A549 (cell line): ENCODE results near the gene SEMA3B. TPM values are rescaled to one million over a fixed set of nuclear protein-coding genes. Genes with fewer than 3 reads are reported as not detected.

Source experiments
- ATAC-seq, 2 experiments: fragments of 200-7000 bp in 1 of 2; fragments of >200 bp in 1 of 2; cut with Nextera tagmentation in 1 of 2; cut with Tn5 transposase in 1 of 2; 3 replicates each; pipeline versions ENCODE4 v1.8.0 to v1.9.1; 2018 to 2020; ENCODE audit warnings: mild to moderate bottlenecking in 1 of 2, moderate library complexity in 1 of 2
- CTCF ChIA-PET: fragments of 300-600 bp; sonication (Branson Sonifier 250); formaldehyde crosslinking; extraction: SDS; loops from one replicate; lab custom pipeline; 2021; ENCODE audit warnings: antibody characterized with exemption, inconsistent platforms; lab: Yijun Ruan, JAX
- POLR2A ChIA-PET: fragments of 350-600 bp; formaldehyde crosslinking; extraction: SDS; loops from one replicate; lab custom pipeline; 2021; ENCODE audit warnings: antibody characterized with exemption, inconsistent platforms; lab: Yijun Ruan, JAX
- DNase-seq, 2 experiments: peaks; one replicate each; pipeline versions ENCODE4 v3.0.0 to v3.0.0-alpha.2; 2011 to 2016; ENCODE audit warnings: low read depth in 1 of 2, low spot score in 1 of 2
- FAIRE-seq: peaks from 2 replicates; lab custom pipeline; 2011; peaks lifted over from hg19 to GRCh38; lab: Jason Lieb, UNC
- H3K27ac ChIP-seq, 2 experiments: fragments of >200 bp; sonication (Bioruptor Twin); formaldehyde crosslinking; 3 replicates each; pipeline ENCODE4 v1.5.1; 2016 to 2017
- H3K4me1 ChIP-seq: fragments of >200 bp; sonication (Bioruptor Twin); formaldehyde crosslinking; 3 replicates; pipeline ENCODE4 v1.6.1; 2016
- H3K4me2 ChIP-seq: fragments of >200 bp; sonication (Bioruptor Twin); formaldehyde crosslinking; 3 replicates; pipeline ENCODE4 v1.6.1; 2016
- H3K4me3 ChIP-seq: fragments of >200 bp; sonication (Bioruptor Twin); formaldehyde crosslinking; 3 replicates; pipeline ENCODE4 v1.5.1; 2016
- H3K9me3 ChIP-seq: fragments of >200 bp; sonication (Bioruptor Twin); formaldehyde crosslinking; 3 replicates; pipeline ENCODE4 v1.6.1; 2016
- BHLHE40 ChIP-seq: IDR thresholded peaks from 2 replicates; pipeline ENCODE4 v1.6.1; 2012; ENCODE audit warnings: low read depth, low read length, inconsistent platforms
- CBX8 ChIP-seq: fragments of 200-600 bp; sonication (generic); IDR thresholded peaks from 2 replicates; pipeline ENCODE4 v1.6.1; 2016
- CHD4 ChIP-seq: fragments of 200-600 bp; sonication (generic); IDR thresholded peaks from 2 replicates; pipeline ENCODE4 v1.6.1; 2016; ENCODE audit warnings: antibody characterized with exemption, mild to moderate bottlenecking, borderline replicate concordance
- E2F6 ChIP-seq: IDR thresholded peaks from 2 replicates; pipeline ENCODE4 v1.6.1; 2012; ENCODE audit warnings: low read depth, borderline replicate concordance
- EHMT2 ChIP-seq: fragments of 200-600 bp; sonication (generic); IDR thresholded peaks from 2 replicates; pipeline ENCODE4 v1.6.1; 2016; ENCODE audit warnings: antibody characterized with exemption, low read depth, mild to moderate bottlenecking, moderate library complexity
- EP300 ChIP-seq, 2 experiments: fragments of >200 bp; sonication (Bioruptor Twin); formaldehyde crosslinking; IDR thresholded peaks; 2 replicates in 1 of 2; 3 replicates in 1 of 2; pipeline ENCODE4 v1.6.1; 2016 to 2017
- FOSL2 ChIP-seq, 2 experiments: fragments of 450-650 bp in 1 of 2; fragments of >200 bp in 1 of 2; sonication (Bioruptor Twin) in 1 of 2; formaldehyde crosslinking; IDR thresholded peaks; 2 replicates each; pipeline versions ENCODE4 v1.5.0 to v1.6.1; 2016 to 2020; ENCODE audit warnings: mild to moderate bottlenecking in 1 of 2, moderate library complexity in 1 of 2
- HES2 ChIP-seq: fragments of >200 bp; sonication (Bioruptor Twin); formaldehyde crosslinking; IDR thresholded peaks from 2 replicates; pipeline ENCODE4 v1.6.1; 2016
- HEYL ChIP-seq: fragments of 250-450 bp; sonication (Bioruptor Pico); IDR thresholded peaks from 2 replicates; pipeline ENCODE4 v1.8.0; 2021; ENCODE audit warnings: mild to moderate bottlenecking, moderate library complexity
- HMGXB4 ChIP-seq: fragments of 250-450 bp; sonication (Bioruptor Pico); IDR thresholded peaks from 2 replicates; pipeline ENCODE4 v1.5.0; 2021; ENCODE audit warnings: mild to moderate bottlenecking, moderate library complexity, borderline replicate concordance
- JUN ChIP-seq, 2 experiments: fragments of >200 bp; sonication (Bioruptor Twin); formaldehyde crosslinking; IDR thresholded peaks; 2 replicates in 1 of 2; 3 replicates in 1 of 2; pipeline ENCODE4 v1.6.1; 2016 to 2017
- MAX ChIP-seq: IDR thresholded peaks from 2 replicates; pipeline ENCODE4 v1.6.1; 2012
- MYC ChIP-seq: IDR thresholded peaks from 2 replicates; pipeline ENCODE4 v1.6.1; 2012; ENCODE audit warnings: mild to moderate bottlenecking, inconsistent platforms, low read length, improper control_type of control experiment, borderline replicate concordance
- PBX3 ChIP-seq: IDR thresholded peaks from 2 replicates; pipeline ENCODE4 v1.6.1; 2012
- PHF8 ChIP-seq: fragments of 200-600 bp; sonication (generic); IDR thresholded peaks from 2 replicates; pipeline ENCODE4 v1.6.1; 2016; ENCODE audit warnings: low read depth, mild to moderate bottlenecking, antibody characterized with exemption, moderate library complexity, borderline replicate concordance
- RAD21 ChIP-seq, 2 experiments: fragments of >200 bp in 1 of 2; sonication (Bioruptor Twin) in 1 of 2; formaldehyde crosslinking in 1 of 2; IDR thresholded peaks in 1 of 2; conservative IDR thresholded peaks in 1 of 2; 2 replicates in 1 of 2; 3 replicates in 1 of 2; pipeline ENCODE4 v1.6.1; 2012 to 2018; ENCODE audit warnings: inconsistent platforms in 1 of 2
- RARB ChIP-seq: fragments of 250-450 bp; sonication (Bioruptor Pico); IDR thresholded peaks from 2 replicates; pipeline ENCODE4 v1.8.0; 2021; ENCODE audit warnings: mild to moderate bottlenecking, moderate library complexity
- REST ChIP-seq: fragments of 200-600 bp; sonication (generic); IDR thresholded peaks from 2 replicates; pipeline ENCODE4 v1.6.1; 2016; ENCODE audit warnings: antibody characterized with exemption, mild to moderate bottlenecking, moderate library complexity
- RFX5 ChIP-seq: fragments of 450-650 bp; IDR thresholded peaks from 2 replicates; pipeline ENCODE4 v1.7.1; 2014; ENCODE audit warnings: antibody characterized with exemption, mild to moderate bottlenecking, moderate library complexity
- RNF2 ChIP-seq: fragments of 200-600 bp; sonication (generic); IDR thresholded peaks from 2 replicates; pipeline ENCODE4 v1.6.1; 2016; ENCODE audit warnings: low read depth, mild to moderate bottlenecking, antibody characterized with exemption, moderate library complexity, borderline replicate concordance
- SMC3 ChIP-seq: fragments of >200 bp; sonication (Bioruptor Twin); formaldehyde crosslinking; IDR thresholded peaks from 3 replicates; pipeline ENCODE4 v1.6.1; 2018; ENCODE audit warnings: inconsistent platforms
- TFCP2L1 ChIP-seq: fragments of 250-450 bp; sonication (Bioruptor Pico); IDR thresholded peaks from 2 replicates; pipeline ENCODE4 v1.5.0; 2021; ENCODE audit warnings: mild to moderate bottlenecking
- TP53 ChIP-seq: fragments of 250-450 bp; sonication (Bioruptor Pico); IDR thresholded peaks from 2 replicates; pipeline ENCODE4 v1.5.0; 2021; ENCODE audit warnings: mild to moderate bottlenecking, moderate library complexity
- ZNF302 ChIP-seq: fragments of 250-450 bp; sonication (Bioruptor Pico); IDR thresholded peaks from 2 replicates; pipeline ENCODE4 v1.9.0; 2021; ENCODE audit warnings: inconsistent platforms, mild to moderate bottlenecking, moderate library complexity
- WGBS: methylation state at CpG from one replicate; pipeline ENCODE4 v1.1.6; 2017; ENCODE audit errors: missing lambda C conversion rate; 5-methylcytosine and 5-hydroxymethylcytosine counted together
- polyA plus RNA-seq, 4 experiments: library from polyadenylated mRNA; depleted of rRNA in 3 of 4; stranded (reverse); fragments of >200 nt; fragmentation: RNase III in 1 of 4; extraction: RNeasy Plus Mini Kit Qiagen cat#74134 plus additional on column Dnase treatment in 1 of 4; gene quantifications; 2 replicates in 3 of 4; 3 replicates in 1 of 4; pipeline ENCODE4 v1.2.3, GENCODE V29; 2011 to 2017

SEMA3B gene
- polyA plus RNA-seq, 2 of the 4 experiments (the other 2 are of a cell fraction): 6.5 to 7.4 TPM

- peak overlapping the region; percentile 98 for H3K4me2 ChIP-seq
- WGBS: 0% methylated on average over 9 of the region's 45 CpGs
- ChIA-PET POLR2A (no interaction called here), CTCF (interaction anchor here (0.5 to 5.1 kb wide), 12 partner anchors 8 to 271 kb away, joined by 3 to 56 read pairs (median 3); partner anchors contain the start of genes HYAL3 and NAA80)
- no peak for FAIRE-seq
- peaks cover 35% of the 10 kb centered on the region for H3K4me1 ChIP-seq
- H3K9me3 ChIP-seq: no peaks in the 10 kb centered on the region
- peak overlapping the region; percentile 99 to 100 for H3K27ac ChIP-seq
- peak in 1 of 2 experiments; percentile 56 for DNase-seq
- TF ChIP-seq HMGXB4 (CRISPR knock-in tag): no peak
- no peak for TF ChIP-seq FOSL2 (IDR thresholded peaks at IDR 0.05)
- no peak for TF ChIP-seq FOSL2 (CRISPR knock-in tag; IDR thresholded peaks at IDR 0.05)
- TF ChIP-seq EP300 (IDR thresholded peaks at IDR 0.05): no peak
- no peak for TF ChIP-seq RARB
- TF ChIP-seq RNF2: no peak
- no peak for TF ChIP-seq SMC3
- peak; percentile 66; the same call in 1 of the 2 replicates for TF ChIP-seq MYC
- no peak for TF ChIP-seq ZNF302 (CRISPR knock-in tag)
- no peak for TF ChIP-seq CHD4
- no peak for TF ChIP-seq E2F6
- no peak for TF ChIP-seq EHMT2
- no peak for TF ChIP-seq JUN (IDR thresholded peaks at IDR 0.05)
- TF ChIP-seq PBX3: 0 out of 2 replicates have a peak, but pooled peaks have one; percentile 25
- TF ChIP-seq CBX8: no peak
- no peak for TF ChIP-seq REST
- no peak for TF ChIP-seq RFX5
- TF ChIP-seq BHLHE40: no peak
- TF ChIP-seq MAX: no peak
- TF ChIP-seq RAD21 (conservative IDR thresholded peaks at IDR 0.05 in 1 of 2, IDR thresholded peaks at IDR 0.05 in 1 of 2): no peak
- TF ChIP-seq PHF8: peak; percentile 82; the same call in 1 of the 2 replicates
- TF ChIP-seq TP53 (CRISPR knock-in tag): no peak
- no peak for TF ChIP-seq HEYL (CRISPR knock-in tag)
- no peak for TF ChIP-seq HES2
- TF ChIP-seq TFCP2L1 (CRISPR knock-in tag): no peak
- H3K4me3 ChIP-seq: peak overlapping the region; percentile 65
- peak; percentile 41 to 58 for ATAC-seq
Measured at GRCh38 chr3:50320853-50321335, 51.9 kb downstream of the SEMA3B start.
